Measurements from ENCODE around the gene ROBO2. TPM values are rescaled to one million over a fixed set of nuclear protein-coding genes. Genes with fewer than 3 reads are reported as not detected.

Gene ROBO2
- total RNA-seq, 4 donors from 2014 or later: under 0.01 to 2.9 (median 1.0) TPM

- no peak for ATAC-seq
- 29 to 38% methylated on average over 1 of the region's 1 CpG for WGBS, 2 donors (ENCODE audit: low coverage in 1 of 2)
- peaks cover 0 to 14% (median 0%) of the 10 kb centered on the region in 3 donors for H3K9me3 ChIP-seq
- H3K36me3 ChIP-seq: no peaks in the 10 kb centered on the region
- H3K27me3 ChIP-seq: no peaks in the 10 kb centered on the region
- H3K4me1 ChIP-seq: no peaks in the 10 kb centered on the region
- TF ChIP-seq POLR2A (IDR thresholded peaks at IDR 0.05) (no peak), EP300 (IDR thresholded peaks at IDR 0.05) (no peak), POLR2AphosphoS5 (IDR thresholded peaks at IDR 0.05) (no peak)
- TF ChIP-seq, protein P1, sequence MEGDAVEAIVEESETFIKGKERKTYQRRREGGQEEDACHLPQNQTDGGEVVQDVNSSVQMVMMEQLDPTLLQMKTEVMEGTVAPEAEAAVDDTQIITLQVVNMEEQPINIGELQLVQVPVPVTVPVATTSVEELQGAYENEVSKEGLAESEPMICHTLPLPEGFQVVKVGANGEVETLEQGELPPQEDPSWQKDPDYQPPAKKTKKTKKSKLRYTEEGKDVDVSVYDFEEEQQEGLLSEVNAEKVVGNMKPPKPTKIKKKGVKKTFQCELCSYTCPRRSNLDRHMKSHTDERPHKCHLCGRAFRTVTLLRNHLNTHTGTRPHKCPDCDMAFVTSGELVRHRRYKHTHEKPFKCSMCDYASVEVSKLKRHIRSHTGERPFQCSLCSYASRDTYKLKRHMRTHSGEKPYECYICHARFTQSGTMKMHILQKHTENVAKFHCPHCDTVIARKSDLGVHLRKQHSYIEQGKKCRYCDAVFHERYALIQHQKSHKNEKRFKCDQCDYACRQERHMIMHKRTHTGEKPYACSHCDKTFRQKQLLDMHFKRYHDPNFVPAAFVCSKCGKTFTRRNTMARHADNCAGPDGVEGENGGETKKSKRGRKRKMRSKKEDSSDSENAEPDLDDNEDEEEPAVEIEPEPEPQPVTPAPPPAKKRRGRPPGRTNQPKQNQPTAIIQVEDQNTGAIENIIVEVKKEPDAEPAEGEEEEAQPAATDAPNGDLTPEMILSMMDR (IDR thresholded peaks at IDR 0.05): no peak
- no peak overlapping the region for H3K4me3 ChIP-seq
- H3K27ac ChIP-seq: no peak overlapping the region
These were observed 615.5 kb downstream of the ROBO2 start for GRCh38 chr3:77655396-77655795.

- ATAC-seq: no peak
- Histone ChIP-seq H3K9me3 (peaks cover 0 to 19% (median 0%) of the 10 kb centered on the region in 3 donors), H3K4me3 (no peak overlapping the region), H3K4me1 (no peaks in the 10 kb centered on the region), H3K27ac (no peak overlapping the region), H3K27me3 (no peaks in the 10 kb centered on the region), H3K36me3 (no peaks in the 10 kb centered on the region)
- TF ChIP-seq POLR2AphosphoS5 (IDR thresholded peaks at IDR 0.05) (no peak), EP300 (IDR thresholded peaks at IDR 0.05) (no peak), POLR2A (IDR thresholded peaks at IDR 0.05) (no peak)
- TF ChIP-seq, protein P1 (IDR thresholded peaks at IDR 0.05): no peak
- WGBS, 2 donors (ENCODE audit: low coverage in 1 of 2): 68 to 87% methylated on average over 3 of the region's 3 CpGs
These were observed 620.8 kb downstream of the ROBO2 start for GRCh38 chr3:77660718-77661117.

GRCh38 chr3:77667901-77668300 is 628.0 kb downstream of the ROBO2 start:
- TF ChIP-seq EP300 (IDR thresholded peaks at IDR 0.05) (no peak), POLR2AphosphoS5 (IDR thresholded peaks at IDR 0.05) (no peak), POLR2A (IDR thresholded peaks at IDR 0.05) (no peak)
- TF ChIP-seq, protein P1 (IDR thresholded peaks at IDR 0.05): no peak
- Histone ChIP-seq H3K27me3 (no peaks in the 10 kb centered on the region), H3K27ac (no peak overlapping the region), H3K9me3 (no peaks in the 10 kb centered on the region), H3K36me3 (no peaks in the 10 kb centered on the region), H3K4me3 (no peak overlapping the region), H3K4me1 (no peaks in the 10 kb centered on the region)
- ATAC-seq: no peak
- 30 to 33% methylated on average over 1 of the region's 1 CpG for WGBS, 2 donors (ENCODE audit: low coverage in 1 of 2)

DNA sequence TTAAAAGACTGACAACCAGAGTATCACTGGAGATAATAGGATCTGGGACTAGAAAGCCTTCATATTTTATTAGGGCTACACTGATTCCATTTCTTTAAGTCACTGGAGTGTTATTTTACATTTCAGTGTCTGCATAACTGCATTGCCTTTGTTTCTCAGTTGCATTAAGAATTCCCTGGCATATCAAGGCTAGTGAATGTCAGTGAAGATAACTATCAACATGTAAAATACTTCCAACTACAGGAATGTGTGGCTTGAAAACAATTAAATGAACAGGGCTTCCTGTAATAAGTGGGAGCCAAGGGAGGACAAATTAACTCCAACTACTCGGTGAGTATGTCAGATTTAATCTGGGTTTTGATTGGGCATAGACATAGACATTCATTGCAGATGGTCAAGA is 628.5 kb downstream of the ROBO2 start:
- Histone ChIP-seq H3K27ac (no peak overlapping the region), H3K4me3 (no peak overlapping the region), H3K9me3 (no peaks in the 10 kb centered on the region), H3K27me3 (no peaks in the 10 kb centered on the region), H3K36me3 (no peaks in the 10 kb centered on the region), H3K4me1 (no peaks in the 10 kb centered on the region)
- WGBS, 2 donors (ENCODE audit: low coverage in 1 of 2): 46 to 67% methylated on average over 1 of the region's 1 CpG
- ATAC-seq: no peak
- no peak for TF ChIP-seq POLR2A (IDR thresholded peaks at IDR 0.05)
- TF ChIP-seq, protein P1 (IDR thresholded peaks at IDR 0.05): no peak
- no peak for TF ChIP-seq EP300 (IDR thresholded peaks at IDR 0.05)
- TF ChIP-seq POLR2AphosphoS5 (IDR thresholded peaks at IDR 0.05): no peak

DNA sequence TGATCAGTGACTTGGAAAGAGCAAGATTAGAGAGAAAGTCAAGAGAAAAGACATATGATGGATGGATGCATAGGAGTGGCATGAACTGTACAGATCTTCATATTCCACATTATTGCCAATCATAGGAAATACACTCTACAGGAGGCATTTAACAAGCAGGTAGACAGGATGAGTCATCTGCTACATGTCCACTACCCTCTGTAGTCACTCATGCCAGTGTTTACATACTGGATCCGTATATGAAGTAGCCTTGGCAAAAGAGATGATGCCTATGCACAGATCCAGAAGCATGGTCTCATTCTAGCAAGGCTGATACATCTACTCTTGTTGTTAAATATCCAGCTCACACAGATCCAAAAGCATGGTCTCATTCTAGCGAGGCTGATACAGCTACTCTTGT is 632.1 kb downstream of the ROBO2 start:
- Histone ChIP-seq H3K4me3 (no peak overlapping the region), H3K27me3 (no peaks in the 10 kb centered on the region), H3K4me1 (no peaks in the 10 kb centered on the region), H3K27ac (no peak overlapping the region), H3K36me3 (no peaks in the 10 kb centered on the region), H3K9me3 (no peaks in the 10 kb centered on the region)
- TF ChIP-seq, protein P1 (IDR thresholded peaks at IDR 0.05): no peak
- TF ChIP-seq EP300 (IDR thresholded peaks at IDR 0.05): no peak
- TF ChIP-seq POLR2AphosphoS5 (IDR thresholded peaks at IDR 0.05): no peak
- no peak for TF ChIP-seq POLR2A (IDR thresholded peaks at IDR 0.05)
- WGBS, 2 donors (ENCODE audit: low coverage in 1 of 2): 82 to 85% methylated on average over 2 of the region's 2 CpGs
- ATAC-seq: no peak
